ENCODE results near the gene CHRD. TPM values are rescaled to one million over a fixed set of nuclear protein-coding genes. Genes with fewer than 3 reads are reported as not detected.

CHRD gene
- total RNA-seq, 1 experiment from 2014 or later = 1.8 TPM

DNA sequence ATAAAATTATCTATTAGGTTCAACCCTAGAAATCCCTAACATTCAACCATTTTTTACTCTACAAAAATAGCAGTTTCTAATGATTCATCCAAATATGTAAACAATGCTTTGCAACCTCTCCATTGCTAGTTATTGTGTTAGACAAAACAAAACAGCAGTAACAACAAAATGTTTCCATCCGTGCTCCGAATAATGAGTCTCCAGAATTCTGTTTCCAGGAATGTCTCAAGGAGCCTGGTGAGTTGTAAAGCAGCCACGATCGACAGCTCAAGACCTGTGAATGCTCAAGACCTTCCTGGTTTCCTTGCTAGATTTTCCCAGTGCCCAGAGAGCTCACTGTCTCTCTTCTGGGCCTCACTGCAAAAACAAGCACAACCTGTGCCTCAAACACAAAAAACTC is 49.9 kb downstream of the CHRD start:
- TF ChIP-seq CTCF (conservative IDR thresholded peaks at IDR 0.05) = no peak
- Histone ChIP-seq H3K14ac (ENCODE audit: insufficient read depth, low read length) (no peak overlapping the region), H4K20me1 (ENCODE audit: control insufficient read depth, insufficient read depth, insufficient read length) (no peaks in the 10 kb centered on the region), H3K9me3 (ENCODE audit: control insufficient read depth, low read depth, low read length) (no peaks in the 10 kb centered on the region), H2BK5ac (ENCODE audit: insufficient read length, low read length) (no peak overlapping the region), H3K79me2 (ENCODE audit: insufficient read depth, low read length) (no peaks in the 10 kb centered on the region), H3K27ac (ENCODE audit: insufficient read length, low read depth, low read length) (no peak overlapping the region), H3K56ac (ENCODE audit: insufficient read length, low read depth, low read length) (no peak overlapping the region), H3K4ac (ENCODE audit: low read depth, low read length) (no peak overlapping the region), H3K4me1 (ENCODE audit: insufficient read depth, low read length) (no peaks in the 10 kb centered on the region), H2BK20ac (ENCODE audit: low read depth, low read length, poor library complexity, severe bottlenecking) (no peak overlapping the region), H3K27me3 (ENCODE audit: insufficient read depth, low read length) (no peaks in the 10 kb centered on the region), H2AK5ac (ENCODE audit: insufficient read length, low read length) (no peak overlapping the region), H3K9ac (ENCODE audit: extremely low read depth, insufficient read length, low read length) (no peak overlapping the region), H3T11ph (ENCODE audit: low read length) (no peak overlapping the region), H4K91ac (ENCODE audit: insufficient read length, low read depth, low read length) (no peak overlapping the region), H4K5ac (ENCODE audit: insufficient read length, low read depth, low read length) (no peak overlapping the region), H3K18ac (ENCODE audit: insufficient read length, low read depth, low read length) (no peak overlapping the region), H2AFZ (ENCODE audit: low read length) (no peak overlapping the region), H2BK12ac (ENCODE audit: insufficient read length, low read depth, low read length) (no peak overlapping the region), H3K4me2 (ENCODE audit: insufficient read depth, insufficient read length, low read length) (no peak overlapping the region), H2BK120ac (ENCODE audit: low read depth, low read length, poor library complexity, severe bottlenecking) (no peak overlapping the region), H3K23me2 (ENCODE audit: insufficient read length, low read depth, low read length, poor library complexity, severe bottlenecking) (no peaks in the 10 kb centered on the region), H4K8ac (replicated peaks; ENCODE audit: insufficient read length, low read depth, low read length) (no peak overlapping the region), H2BK15ac (ENCODE audit: low read depth, low read length) (no peak overlapping the region), H3K79me1 (ENCODE audit: insufficient read depth, low read depth, low read length, poor library complexity, severe bottlenecking) (no peaks in the 10 kb centered on the region), H3K23ac (ENCODE audit: insufficient read length, low read depth, low read length) (no peak overlapping the region)
- no peak for DNase-seq
- Mint-ChIP-seq H3K9me3 (0 out of 5 replicates have a peak, but pooled peaks cover 0 to 2% of the 10 kb centered on the region in 2 experiments), H3K4me3 (no peak overlapping the region), H3K36me3 (ENCODE audit: insufficient read depth in 1 of 3, low read depth in 3 of 3) (peaks cover 0 to 1% (median 0%) of the 10 kb centered on the region in 3 experiments; a peak in 1 of 7 replicates), H3K27ac (no peak overlapping the region), H3K4me1 (no peaks in the 10 kb centered on the region), H3K27me3 (ENCODE audit: low read depth) (peaks cover 10% of the 10 kb centered on the region; the same call in 1 of the 2 replicates)
- WGBS (ENCODE audit: extremely low coverage, insufficient read length, low lambda C conversion rate) = no CpG with 5 or more reads among the region's 4 CpGs
